HCT116 (cell line): ENCODE results near the gene TTC9B.

Experiments
- ATF3 ChIP-seq: IDR thresholded peaks from 2 replicates; pipeline ENCODE4 v1.6.1; 2012
- CEBPB ChIP-seq: IDR thresholded peaks from 2 replicates; pipeline ENCODE4 v1.6.1; 2012; ENCODE audit warnings: low read depth
- EZH2 ChIP-seq: fragments of 200-600 bp; sonication (generic); IDR thresholded peaks from 2 replicates; pipeline ENCODE4 v1.6.1; 2017; ENCODE audit warnings: antibody characterized with exemption, mixed run types
- EZH2phosphoT487 ChIP-seq: fragments of 200-600 bp; IDR thresholded peaks from 2 replicates; pipeline ENCODE4 v1.6.1; 2018; ENCODE audit warnings: antibody characterized with exemption, borderline replicate concordance
- FOSL1 ChIP-seq: IDR thresholded peaks from 2 replicates; pipeline ENCODE4 v1.6.1; 2012; ENCODE audit warnings: low read depth
- POLR2A ChIP-seq: IDR thresholded peaks from 2 replicates; pipeline ENCODE4 v1.7.0; 2011; ENCODE audit warnings: borderline replicate concordance; ENCODE audit not compliant: insufficient read depth, insufficient read length; ENCODE audit errors: extremely low read depth
- POLR2AphosphoS5 ChIP-seq: IDR thresholded peaks from 2 replicates; pipeline ENCODE4 v1.6.1; 2011; ENCODE audit warnings: mild to moderate bottlenecking, low read depth, low read length, moderate library complexity
- RAD21 ChIP-seq: IDR thresholded peaks from 2 replicates; pipeline ENCODE4 v1.6.1; 2012; ENCODE audit warnings: low read depth, mild to moderate bottlenecking
- SP1 ChIP-seq: IDR thresholded peaks from 2 replicates; pipeline ENCODE4 v1.6.1; 2012; ENCODE audit warnings: low read depth
- SRF ChIP-seq: IDR thresholded peaks from 2 replicates; pipeline ENCODE4 v1.6.1; 2012; ENCODE audit warnings: low read depth
- YY1 ChIP-seq: IDR thresholded peaks from 2 replicates; pipeline ENCODE4 v1.6.1; 2011; ENCODE audit warnings: low read length, low read depth, moderate library complexity, mild to moderate bottlenecking; ENCODE audit not compliant: insufficient replicate concordance; ENCODE audit errors: extremely low read depth
- ZNF274 ChIP-seq: fragments of 200-500 bp; sonication (Bioruptor generic); IDR thresholded peaks from 2 replicates; pipeline ENCODE4 v1.6.1; 2014; ENCODE audit warnings: mild to moderate bottlenecking, low read depth, low read length, inconsistent platforms
- TF ChIP-seq, protein P1 (sequence below), 3 experiments: fragments of 200-600 bp in 1 of 3; sonication (generic) in 1 of 3; IDR thresholded peaks in 2 of 3; conservative IDR thresholded peaks in 1 of 3; 2 replicates each; pipeline ENCODE4 v1.5.1; 2012 to 2017; ENCODE audit warnings: low read depth in 2 of 3, low read length in 2 of 3, antibody characterized with exemption in 1 of 3, borderline replicate concordance in 1 of 3, control low read depth in 1 of 3, mild to moderate bottlenecking in 1 of 3, mixed read lengths in 1 of 3, mixed run types in 1 of 3, moderate library complexity in 1 of 3; ENCODE audit not compliant: insufficient read depth in 1 of 3
- TF ChIP-seq, protein P2 (sequence below): IDR thresholded peaks from 2 replicates; pipeline ENCODE4 v1.6.1; 2012; ENCODE audit warnings: low read depth

DNA sequence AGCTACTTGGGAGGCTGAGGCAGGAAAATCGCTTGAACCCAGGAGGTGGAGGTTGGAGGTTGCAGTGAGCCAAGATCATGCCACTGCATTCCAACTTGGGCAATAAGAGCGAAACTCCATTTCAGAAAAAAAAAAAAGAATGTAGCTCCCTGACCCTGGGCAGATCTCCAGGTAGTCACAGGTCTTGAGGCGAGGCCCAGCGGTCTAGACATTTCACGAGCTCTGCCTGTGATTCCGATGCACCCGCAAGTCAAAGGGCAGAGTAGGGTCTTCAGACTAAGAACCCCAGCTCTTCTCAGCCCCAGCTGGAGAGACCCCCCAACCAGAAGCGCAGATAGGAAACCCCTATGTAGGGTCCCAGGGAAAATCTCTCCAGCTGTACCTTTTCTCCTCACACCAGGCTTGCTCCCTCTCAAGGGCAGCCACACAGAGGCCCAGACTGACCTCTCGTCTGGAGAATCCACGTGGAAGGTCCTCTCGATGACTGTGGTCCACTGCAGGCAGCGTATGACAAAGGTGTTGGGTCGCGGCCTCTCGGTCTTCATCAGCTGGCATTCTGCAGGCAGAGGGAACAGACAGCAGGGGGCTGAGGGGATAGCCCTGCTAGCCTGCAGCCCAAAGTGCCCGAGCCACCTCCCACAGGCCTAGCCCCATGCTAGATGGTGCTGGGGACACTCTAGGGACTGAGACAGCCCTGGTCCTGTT is 36.7 kb upstream of the TTC9B start:
- TF ChIP-seq FOSL1 (no peak), ZNF274 (no peak), POLR2A (no peak), SP1 (no peak), EZH2 (no peak), RAD21 (no peak), ATF3 (no peak), EZH2phosphoT487 (no peak), POLR2AphosphoS5 (no peak), YY1 (no peak), SRF (no peak), CEBPB (no peak)
- TF ChIP-seq, protein P1, sequence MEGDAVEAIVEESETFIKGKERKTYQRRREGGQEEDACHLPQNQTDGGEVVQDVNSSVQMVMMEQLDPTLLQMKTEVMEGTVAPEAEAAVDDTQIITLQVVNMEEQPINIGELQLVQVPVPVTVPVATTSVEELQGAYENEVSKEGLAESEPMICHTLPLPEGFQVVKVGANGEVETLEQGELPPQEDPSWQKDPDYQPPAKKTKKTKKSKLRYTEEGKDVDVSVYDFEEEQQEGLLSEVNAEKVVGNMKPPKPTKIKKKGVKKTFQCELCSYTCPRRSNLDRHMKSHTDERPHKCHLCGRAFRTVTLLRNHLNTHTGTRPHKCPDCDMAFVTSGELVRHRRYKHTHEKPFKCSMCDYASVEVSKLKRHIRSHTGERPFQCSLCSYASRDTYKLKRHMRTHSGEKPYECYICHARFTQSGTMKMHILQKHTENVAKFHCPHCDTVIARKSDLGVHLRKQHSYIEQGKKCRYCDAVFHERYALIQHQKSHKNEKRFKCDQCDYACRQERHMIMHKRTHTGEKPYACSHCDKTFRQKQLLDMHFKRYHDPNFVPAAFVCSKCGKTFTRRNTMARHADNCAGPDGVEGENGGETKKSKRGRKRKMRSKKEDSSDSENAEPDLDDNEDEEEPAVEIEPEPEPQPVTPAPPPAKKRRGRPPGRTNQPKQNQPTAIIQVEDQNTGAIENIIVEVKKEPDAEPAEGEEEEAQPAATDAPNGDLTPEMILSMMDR (IDR thresholded peaks at IDR 0.05 in 2 of 3, conservative IDR thresholded peaks at IDR 0.05 in 1 of 3; ENCODE audit: borderline replicate concordance in 1 of 3, insufficient read depth in 1 of 3, low read depth in 2 of 3, low read length in 2 of 3) = no peak
- TF ChIP-seq, protein P2, sequence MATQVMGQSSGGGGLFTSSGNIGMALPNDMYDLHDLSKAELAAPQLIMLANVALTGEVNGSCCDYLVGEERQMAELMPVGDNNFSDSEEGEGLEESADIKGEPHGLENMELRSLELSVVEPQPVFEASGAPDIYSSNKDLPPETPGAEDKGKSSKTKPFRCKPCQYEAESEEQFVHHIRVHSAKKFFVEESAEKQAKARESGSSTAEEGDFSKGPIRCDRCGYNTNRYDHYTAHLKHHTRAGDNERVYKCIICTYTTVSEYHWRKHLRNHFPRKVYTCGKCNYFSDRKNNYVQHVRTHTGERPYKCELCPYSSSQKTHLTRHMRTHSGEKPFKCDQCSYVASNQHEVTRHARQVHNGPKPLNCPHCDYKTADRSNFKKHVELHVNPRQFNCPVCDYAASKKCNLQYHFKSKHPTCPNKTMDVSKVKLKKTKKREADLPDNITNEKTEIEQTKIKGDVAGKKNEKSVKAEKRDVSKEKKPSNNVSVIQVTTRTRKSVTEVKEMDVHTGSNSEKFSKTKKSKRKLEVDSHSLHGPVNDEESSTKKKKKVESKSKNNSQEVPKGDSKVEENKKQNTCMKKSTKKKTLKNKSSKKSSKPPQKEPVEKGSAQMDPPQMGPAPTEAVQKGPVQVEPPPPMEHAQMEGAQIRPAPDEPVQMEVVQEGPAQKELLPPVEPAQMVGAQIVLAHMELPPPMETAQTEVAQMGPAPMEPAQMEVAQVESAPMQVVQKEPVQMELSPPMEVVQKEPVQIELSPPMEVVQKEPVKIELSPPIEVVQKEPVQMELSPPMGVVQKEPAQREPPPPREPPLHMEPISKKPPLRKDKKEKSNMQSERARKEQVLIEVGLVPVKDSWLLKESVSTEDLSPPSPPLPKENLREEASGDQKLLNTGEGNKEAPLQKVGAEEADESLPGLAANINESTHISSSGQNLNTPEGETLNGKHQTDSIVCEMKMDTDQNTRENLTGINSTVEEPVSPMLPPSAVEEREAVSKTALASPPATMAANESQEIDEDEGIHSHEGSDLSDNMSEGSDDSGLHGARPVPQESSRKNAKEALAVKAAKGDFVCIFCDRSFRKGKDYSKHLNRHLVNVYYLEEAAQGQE = no peak
